Activated CD4-positive, alpha-beta T cell treated with anti-CD3 and anti-CD28 coated beads, Interleukin-10, Interleukin-2, amounts not matched to agents 100 ng/mL and 50 ng/mL, durations not matched to agents 16 hours and 8 hours (primary cell): ENCODE results near the gene USP2.
"Not testable (repeated sequence)": the region's sequence is repeated elsewhere in the genome, so short reads cannot be mapped to it uniquely, and the experiment has no call there.

Source experiments
- DNase-seq: peaks from one replicate; pipeline ENCODE4 v3.0.0-alpha.2; 2020

USP2 gene

DNA sequence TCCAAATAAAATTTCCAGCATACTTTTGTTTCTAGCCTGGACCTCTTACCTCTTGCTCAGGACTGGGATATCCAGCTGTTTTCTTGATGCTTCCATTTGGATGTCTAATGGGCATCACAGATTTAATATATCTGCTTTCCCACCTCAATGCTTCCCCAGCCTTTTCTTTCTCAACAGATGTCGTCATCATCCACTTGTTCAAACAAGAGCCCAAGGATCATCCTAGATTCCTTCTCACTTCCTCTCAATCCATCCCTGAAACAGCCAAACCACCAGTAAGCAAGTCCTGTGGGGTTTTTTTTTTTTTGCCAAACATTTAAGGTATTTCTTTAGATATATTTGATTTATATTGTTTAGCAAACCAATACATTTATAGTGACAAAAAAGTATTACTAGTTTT is 29.0 kb upstream of the USP2 start:
- DNase-seq = no peak

DNA sequence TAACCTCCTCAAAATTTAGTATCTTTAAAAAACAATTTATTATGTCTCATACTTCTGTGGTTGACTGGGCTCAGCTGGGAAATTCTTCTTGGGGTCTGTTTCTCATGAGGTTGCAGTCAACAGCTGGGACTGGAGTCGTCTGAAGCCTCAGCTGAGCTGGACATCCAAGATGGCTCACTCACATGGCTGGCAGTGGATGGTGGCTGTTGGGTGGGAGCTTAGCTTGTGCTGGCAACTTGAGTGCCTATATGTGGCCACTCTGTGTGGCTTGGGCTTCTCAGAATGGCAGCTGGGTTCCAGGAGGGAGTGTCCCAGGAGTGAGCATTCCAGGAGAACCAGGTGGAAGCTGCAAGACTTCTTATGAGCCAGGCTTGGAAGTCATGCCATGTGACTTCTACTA is 28.2 kb upstream of the USP2 start:
- no peak for DNase-seq

DNA sequence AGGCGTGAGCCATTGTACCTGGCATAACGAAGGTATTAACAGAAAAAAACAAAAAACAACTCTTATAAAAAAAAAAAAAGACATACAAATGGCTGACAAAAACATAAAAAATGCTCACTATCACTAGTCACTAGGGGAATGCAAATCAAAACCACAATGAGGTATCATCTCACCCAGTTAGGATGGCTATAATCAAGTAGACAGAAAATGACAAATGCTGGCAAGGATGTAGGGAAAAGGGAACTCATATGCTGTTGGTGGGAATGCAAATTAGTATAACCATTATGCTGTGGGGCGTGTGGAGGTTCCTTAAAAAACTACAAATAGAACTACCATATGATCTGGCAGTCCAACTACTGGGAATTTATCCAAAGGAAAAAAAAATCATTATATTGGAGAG is 24.5 kb upstream of the USP2 start:
- no peak for DNase-seq

DNA sequence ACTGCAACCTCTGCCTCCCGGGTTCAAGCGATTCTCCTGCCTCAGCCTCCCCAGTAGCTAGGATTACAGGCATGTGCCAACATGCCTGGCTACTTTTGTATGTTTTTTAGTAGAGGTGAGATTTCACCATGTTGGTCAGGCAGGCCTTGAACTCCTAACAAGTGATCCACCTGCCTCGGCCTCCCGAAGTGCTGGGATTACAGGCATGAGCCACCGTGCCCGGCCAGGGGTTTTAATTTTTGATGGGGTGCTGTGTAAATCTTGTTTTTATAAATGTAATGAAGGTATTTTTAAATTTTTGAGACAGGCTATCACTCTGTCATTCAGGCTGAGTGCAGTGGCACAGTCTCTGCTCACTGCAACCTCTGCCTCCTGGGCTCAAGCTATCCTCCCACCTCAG is 24.0 kb upstream of the USP2 start:
- not testable (repeated sequence) for DNase-seq

DNA sequence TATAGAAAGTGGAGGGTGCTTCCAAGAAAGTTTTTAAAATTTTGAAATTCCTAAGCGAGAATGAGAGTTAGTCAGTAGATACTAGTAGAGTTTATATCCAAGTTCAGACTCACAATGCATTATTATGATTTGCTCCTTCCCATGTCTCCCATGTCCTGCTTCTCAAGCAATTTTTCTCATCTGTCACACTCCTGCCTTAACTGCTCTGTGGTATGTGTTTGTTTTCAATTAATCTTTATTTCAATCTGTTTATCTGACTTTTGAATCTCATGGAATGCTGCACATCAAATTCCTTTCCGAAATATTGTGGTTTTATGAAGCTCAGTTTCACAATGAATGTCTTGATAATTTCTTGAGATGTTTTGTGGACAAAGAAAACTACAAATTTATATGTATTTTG is 23.4 kb upstream of the USP2 start:
- DNase-seq = no peak

DNA sequence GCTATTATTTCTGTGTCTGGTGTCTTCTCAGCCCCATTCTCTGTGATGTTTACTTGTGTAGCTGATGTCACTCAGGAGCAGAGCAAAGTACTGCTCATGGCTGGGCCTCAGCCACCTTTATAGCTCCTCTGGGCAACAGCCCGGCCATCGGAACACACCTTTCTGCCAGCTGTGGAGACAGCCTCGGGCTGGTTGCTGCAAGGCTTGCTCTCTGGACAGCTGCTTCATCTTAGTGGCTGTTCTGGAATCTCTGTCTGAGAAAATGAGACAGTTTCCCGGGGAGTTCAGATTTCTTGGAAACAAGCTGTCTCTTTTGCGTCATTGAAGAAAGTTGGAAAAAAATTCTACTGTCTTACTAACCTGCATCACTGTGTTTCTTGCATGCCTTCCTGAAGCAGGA is 21.5 kb upstream of the USP2 start:
- DNase-seq = no peak

DNA sequence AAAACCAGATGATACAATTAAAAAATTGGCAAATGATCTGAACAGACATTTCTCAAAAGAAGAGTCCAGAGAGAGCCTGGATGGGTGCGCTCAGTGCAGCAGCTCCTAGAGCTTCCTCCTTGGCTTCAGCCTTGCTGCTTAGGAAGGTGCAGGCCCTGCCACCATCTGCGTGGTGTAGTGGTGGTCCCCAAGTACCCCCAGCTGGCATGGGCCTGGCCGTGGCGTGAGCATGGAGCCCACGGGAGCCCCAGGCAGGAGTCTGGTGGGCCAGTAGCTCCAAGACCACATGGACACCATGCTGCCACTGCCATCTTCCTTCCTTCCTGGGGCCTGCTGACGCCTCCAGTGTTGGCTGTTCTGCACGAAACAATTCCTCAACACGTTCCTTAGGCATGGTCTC is 21.0 kb upstream of the USP2 start:
- no peak for DNase-seq

DNA sequence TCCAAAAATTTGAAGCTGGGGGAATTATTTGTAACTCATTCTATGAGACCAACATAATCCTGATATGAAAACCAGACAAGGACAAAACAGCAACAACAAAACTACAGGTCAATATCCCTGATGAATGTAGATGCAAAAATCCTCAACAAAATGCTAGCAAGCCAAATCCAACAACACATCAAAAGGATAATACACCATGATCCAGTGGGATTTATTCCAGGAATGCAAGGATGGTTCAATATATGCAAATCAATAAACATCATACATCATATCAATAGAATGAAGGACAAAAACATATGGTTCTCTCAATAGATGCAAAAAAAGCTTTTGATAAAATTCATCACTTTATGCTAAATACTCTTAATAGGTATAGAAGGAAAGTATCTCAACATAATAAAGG is 19.4 kb upstream of the USP2 start:
- no peak for DNase-seq

DNA sequence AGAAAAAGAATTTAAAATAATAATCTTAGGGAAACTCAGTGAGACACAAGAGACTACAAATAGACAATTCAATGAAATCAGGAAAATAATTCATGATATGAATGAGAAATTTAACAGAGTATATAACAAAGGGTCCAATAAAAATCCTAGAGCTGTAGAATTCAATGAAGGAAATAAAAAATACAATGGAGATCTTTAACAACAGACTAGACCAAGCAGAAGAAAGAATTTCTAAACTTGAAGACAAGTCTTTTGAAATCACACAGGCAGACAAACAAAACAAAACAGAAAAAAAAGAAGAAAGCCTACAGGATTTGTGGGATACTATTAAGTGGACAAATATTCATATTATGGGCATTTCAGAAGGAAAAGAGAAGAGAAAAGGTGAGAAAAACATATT is 16.2 kb upstream of the USP2 start:
- DNase-seq = no peak

DNA sequence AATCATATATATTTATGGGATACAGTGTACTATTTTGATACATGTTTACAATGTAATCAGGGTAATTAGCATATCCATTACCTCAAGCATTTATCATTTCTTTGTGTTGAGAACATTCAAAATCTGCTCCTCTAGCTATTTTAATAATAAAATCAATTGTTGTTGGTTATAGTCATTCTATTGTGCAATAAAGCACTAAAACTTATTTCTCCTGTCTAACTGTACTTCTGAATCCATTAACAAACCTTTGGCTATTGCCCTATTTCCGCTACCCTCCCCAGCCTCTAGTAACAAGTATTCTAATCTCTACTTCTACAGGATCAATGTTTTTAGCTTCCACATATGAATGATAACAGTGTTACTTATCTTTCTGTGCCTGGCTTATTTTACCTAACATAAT is 15.3 kb upstream of the USP2 start:
- DNase-seq = no peak

DNA sequence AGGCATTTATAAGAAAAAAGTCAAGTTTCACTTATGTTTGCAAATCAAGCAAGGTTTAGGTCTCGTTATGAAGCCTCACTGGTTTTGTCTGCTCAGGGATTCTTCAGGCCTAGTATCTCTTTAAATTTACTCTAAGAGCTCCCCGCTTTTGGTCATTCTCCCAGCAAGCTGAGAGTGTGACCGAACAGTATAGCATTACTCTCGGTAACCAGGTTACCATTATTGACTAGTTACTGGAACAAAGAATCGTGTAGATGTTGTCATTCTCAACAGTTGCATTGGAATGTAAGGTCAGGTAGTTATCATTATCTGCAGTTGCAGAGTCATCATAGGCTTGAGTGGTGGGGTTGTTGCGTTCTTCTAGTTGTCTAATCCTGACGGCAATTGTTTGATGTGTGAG is 9.8 kb upstream of the USP2 start:
- no peak for DNase-seq

DNA sequence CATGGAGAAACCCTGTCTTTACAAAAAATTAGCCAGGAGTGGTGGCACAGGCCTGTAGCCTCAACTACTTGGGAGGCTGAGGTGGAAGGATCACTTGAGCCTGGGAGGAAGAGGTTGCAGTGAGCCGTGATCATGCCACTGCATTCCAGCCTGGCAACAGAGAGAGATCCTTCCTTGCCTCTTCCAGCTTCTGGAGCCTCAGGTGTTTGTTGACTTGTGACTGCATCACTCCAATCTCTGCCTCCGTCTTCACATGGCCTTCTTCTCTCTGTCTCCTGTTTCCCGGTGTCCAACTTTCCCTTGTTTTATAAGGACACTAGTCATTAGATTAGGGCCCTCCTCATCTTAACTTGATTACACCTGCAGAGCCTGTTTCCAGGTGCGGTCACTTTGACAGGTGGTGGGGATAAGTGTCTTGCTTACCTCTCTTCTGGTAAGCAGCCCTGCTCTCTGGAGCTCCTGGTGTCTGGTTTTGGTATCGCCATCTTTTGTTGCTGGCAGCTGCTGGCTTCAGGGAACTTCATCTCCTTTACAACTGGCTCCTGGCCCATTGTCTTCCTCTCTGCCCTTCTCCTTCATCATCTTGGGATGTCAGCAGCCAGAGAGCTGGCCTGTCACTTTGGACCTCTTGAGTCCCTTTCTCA is 8.2 kb upstream of the USP2 start:
- DNase-seq = peak; percentile 18

DNA sequence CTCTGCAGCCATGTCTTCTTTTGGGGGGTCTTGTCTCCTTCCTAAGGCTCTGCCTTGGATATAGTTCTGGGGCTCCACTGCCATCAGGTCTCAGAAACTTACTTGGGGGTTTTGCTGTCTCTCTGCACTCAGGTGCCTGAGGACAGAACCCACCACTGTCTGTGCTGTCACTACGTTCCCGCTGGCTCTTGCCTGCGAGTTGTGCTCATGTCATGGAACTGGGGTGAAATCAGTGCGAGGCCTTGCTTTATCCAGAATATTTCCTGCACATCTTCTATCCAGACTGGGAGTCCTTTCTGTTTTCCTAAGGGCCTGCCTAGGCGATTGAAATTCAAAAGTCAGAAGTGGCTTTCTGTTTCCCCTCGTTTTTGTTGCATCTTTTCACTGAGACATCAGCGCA is 6.6 kb upstream of the USP2 start:
- no peak for DNase-seq

DNA sequence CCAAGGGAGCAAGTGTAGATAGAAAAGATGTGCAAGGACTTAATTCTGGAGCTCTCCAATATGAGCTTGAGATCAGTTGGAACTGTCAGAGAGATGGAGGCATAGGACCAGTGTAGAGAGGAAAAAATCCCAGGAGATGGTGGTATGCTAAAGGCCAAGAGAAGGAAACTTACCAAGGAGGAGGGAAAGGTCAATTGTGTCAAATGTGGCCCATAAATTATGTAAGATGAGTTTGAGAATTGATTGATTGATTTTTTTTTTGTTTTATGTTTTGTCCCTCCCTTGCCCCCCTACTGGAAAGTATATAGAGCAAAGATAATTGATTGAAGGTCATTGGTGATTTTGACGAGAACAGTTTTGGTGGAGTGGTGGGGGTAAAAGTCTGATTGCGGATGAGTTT is 2.8 kb upstream of the USP2 start:
- no peak for DNase-seq

DNA sequence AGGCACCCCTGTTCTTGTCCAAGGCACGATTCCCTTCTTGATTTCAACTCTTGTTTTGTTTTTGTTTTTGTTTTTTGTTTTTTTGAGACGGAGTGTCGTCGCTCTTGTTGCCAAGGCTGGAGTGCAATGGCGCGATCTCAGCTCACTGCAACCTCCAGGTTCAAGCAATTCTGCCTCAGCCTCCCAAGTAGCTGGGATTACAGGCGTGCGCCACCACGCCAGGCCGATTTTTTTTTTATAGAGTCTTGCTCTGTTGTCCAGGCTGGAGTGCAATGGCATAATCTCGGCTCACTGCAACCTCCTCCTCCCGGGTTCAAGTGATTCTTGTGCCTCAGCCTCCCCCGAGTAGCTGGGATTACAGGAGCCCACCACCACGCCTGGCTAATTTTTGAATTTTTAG is 1.0 kb upstream of the USP2 start:
- DNase-seq = not testable (repeated sequence)

DNA sequence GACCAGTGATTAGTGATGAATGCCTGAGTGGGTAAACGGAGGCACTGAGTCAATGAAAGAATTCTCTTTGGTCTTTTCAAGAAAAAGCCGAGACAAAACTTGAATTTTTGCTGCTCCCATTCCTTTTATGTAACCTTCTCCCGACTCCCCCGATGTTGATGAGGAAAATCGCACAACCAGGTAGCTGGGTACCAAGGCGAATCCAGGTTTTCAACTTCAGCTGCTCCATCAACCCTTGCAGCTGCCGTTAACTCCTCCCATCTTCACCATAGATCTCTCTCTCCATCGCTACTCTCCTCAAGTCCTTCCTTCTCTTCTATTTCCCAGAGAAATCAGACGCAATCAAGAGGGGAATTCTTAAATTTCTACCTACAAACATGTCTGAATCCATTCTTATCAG is 611 bp upstream of the USP2 start:
- DNase-seq = no peak

DNA sequence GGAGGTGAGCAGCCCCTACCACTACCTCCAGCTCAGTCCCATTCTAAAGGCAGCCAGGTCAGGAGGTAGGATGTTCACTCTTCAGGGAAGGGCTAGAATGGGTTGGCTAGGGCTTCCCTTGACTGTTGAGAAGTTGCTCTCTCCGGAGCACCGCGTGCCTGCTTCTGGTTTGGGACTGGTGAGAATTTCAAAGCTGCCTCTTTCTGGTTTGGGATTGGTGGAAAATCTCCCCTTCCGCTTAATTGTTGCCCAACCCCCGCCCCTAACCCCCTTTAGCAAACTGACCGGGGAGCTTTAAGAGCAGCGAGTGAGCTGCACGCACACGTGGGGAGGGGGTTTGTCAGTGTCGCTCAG is 686 bp downstream of the USP2 start:
- DNase-seq = no peak

DNA sequence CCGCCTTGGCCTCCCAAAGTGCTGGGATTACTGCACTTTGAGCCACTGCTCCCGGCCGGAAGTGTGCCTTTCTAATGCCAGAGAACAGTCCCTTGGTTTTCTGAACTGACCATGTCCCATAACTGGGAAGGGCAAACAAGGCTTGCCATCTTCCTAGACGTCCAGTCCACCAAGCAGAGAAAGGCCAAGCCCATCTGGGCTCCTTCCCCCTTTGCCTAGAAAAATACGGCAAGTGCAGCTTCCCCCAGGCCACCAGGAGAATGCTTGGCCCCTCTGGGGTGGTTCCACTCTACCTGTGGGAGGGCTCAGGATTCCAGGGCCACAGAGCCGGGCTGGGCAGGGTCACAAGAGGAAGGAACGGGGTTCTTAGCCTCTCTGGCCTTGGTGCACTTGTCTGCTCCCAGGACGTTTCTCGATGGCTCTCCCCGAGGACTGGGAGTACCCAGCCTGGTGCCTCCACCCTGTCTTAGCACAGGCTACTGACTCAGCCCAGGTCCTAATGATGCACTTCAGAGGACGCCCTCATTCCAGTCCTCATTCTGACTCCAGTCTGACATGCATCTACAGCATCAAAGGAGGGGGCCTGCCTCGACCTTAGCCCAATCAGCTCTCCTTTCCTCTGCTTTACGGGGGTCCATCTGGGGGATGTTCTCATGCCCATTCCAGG is 1.2 kb downstream of the USP2 start:
- DNase-seq = no peak

DNA sequence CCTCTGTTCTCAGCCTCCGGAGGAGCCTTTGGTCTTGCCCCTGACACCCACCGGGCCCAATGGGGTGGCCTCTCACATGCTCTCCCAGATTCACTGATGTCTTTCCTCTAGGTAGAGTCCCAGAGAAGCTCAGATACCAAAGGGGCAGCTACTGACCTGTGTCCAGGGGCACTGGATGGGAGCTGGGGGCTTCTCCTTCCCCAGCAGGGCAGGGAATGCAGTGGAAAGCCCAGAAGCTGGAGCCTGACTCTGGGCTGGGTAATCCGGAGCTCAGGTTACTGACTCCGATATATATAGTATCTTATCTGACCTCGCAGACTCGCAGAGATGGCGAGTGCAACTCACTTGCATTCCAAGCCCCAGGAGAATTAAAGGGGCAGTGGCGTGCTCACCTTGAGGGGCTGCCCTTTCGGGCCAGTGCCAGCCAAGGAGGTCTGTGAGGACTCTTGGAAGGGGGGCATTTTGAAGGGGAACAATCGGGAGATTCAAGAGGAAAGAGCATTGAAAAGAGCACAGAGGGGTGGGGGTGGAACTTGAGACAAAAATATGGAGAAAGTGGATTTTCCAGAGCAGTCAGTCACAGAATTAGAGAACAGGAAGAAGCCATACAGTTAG is 2.5 kb downstream of the USP2 start:
- DNase-seq = no peak

DNA sequence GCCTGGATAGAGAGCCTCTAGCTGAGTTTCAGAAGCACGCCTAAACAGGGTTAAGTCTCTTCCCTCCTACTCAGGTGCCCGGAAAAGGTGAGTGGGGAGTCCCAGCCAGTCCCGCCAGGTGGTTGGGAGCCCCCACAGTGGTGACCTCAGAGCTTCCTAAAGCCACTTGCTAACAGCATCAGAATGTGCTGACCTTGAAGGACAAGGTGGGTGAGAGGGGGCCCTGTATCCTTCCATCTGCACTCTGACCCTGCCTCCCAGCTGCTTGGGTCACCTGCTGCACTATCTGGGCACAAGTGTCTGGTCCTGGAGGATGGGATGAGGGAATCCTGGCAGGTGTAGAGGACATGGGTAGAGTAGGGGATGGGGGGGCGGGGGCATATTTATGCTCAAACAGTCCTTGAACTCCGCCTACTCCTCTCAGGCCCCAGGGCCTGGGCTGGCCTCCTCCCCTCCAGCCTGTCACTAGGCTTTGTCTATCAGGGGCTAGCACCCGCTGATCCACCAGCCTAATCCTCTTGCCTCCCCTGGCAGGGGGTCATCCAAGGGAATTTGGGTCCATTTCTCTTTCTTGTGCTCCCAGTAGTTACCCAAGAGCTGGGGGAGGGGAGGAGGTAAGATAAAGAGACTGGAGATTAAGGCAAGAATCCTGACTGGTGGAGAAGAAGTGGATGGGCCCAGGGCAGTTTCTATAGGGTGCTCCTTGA is 3.4 kb downstream of the USP2 start:
- DNase-seq = no peak

DNA sequence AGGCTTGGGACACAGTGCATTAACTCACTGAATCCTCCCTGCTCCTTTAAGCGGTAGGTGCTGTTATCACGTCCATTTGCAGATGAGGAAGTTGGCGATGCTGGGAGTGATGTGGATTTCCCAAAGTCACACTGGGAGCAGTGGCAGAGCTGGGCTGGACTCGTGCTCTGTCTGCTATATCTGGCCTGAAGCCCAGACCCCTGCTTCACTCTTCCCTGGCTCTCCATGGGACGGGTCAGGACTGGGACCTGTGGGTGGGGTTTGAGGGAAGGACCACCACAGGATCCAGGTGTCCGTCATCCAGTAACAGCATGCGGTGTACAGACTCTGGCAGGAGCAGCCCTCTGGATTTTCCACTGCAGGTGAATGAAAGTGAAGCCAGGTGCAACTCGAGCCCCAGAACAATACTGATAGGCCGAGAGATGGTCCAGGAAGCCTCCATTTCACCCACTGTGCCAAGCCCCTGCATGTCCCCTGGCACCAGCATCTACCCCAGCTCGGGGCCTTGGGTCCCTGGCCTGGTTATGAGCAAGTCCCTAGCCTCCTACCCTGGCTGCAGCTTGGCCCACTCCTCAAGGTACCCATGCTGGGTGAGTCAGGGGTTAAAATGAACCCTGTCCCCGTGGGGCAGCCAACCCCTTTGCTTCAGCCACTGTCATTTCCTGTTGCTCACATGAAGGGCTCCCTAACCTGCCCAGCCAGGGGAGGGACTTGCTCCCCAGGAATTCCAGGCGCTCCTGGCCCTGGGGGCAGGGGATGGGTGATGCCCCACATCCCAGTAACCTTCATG is 4.2 kb downstream of the USP2 start:
- DNase-seq = no peak

DNA sequence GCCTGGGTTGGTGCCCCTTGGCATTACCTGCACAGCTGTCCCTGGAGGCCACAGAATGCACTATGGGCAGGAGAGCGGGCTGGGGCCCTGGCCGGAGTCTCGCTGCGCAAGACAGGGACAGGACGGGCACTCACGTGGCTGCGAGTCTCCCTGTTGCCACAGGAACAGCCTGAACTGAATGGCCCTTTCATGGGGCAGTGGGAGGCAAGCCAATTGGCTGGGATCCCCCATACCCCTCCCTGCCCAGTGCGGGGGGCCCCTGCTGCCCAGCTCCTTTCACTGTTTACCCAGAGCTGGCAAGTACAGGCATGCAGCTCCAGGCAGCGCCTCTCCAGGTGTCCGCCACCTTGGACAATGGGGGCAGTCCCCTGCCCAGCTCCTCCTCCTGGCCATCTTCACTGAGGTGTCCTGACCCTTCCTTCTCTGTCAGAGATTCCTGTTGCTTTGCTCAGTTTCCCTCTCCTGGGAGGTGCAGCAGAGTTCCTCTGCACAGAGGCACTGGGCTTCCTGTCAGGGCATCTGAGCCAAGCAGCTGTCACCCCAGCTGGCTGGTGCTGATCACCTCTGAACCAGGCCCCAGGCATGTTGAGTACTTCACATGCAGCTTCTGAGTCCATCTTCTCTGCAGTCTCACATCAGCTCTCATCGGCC is 5.2 kb downstream of the USP2 start:
- no peak for DNase-seq
